DND-41 (cell line): ENCODE results near the gene PI4KA.

Experiments
- ATAC-seq: fragments of 200-7000 bp; cut with Tn5 transposase; 3 replicates; pipeline ENCODE4 v1.9.1; 2021; ENCODE audit warnings: low read depth; ENCODE audit not compliant: insufficient read depth
- DNase-seq: peaks from one replicate; pipeline ENCODE4 v3.0.0-alpha.2; 2020
- H2AFZ ChIP-seq: 2 replicates; pipeline ENCODE4 v1.6.0; 2012; ENCODE audit warnings: low read depth, low read length
- H3K27ac ChIP-seq: 2 replicates; pipeline ENCODE4 v1.5.1; 2012; ENCODE audit warnings: low read length, inconsistent platforms
- H3K27me3 ChIP-seq: fragments of 200-600 bp; sonication (generic); 2 replicates; pipeline ENCODE4 v1.6.0; 2012; ENCODE audit warnings: low read length, mild to moderate bottlenecking, inconsistent platforms; ENCODE audit not compliant: insufficient read depth, poor library complexity
- H3K36me3 ChIP-seq: 2 replicates; pipeline ENCODE4 v1.5.1; 2012; ENCODE audit warnings: low read length, inconsistent platforms; ENCODE audit not compliant: insufficient read depth
- H3K4me1 ChIP-seq: 2 replicates; pipeline ENCODE4 v1.5.1; 2012; ENCODE audit warnings: mild to moderate bottlenecking, low read length; ENCODE audit not compliant: insufficient read depth
- H3K4me2 ChIP-seq: 2 replicates; pipeline ENCODE4 v1.6.0; 2012; ENCODE audit warnings: mild to moderate bottlenecking, moderate library complexity, low read length, inconsistent platforms; ENCODE audit not compliant: insufficient read depth
- H3K4me3 ChIP-seq, 2 experiments: fragments of 200-600 bp in 1 of 2; shearing (Covaris generic) in 1 of 2; 2 replicates each; pipeline ENCODE4 v1.5.1; 2012 to 2016; ENCODE audit warnings: inconsistent platforms in 2 of 2, low read length in 2 of 2, mild to moderate bottlenecking in 2 of 2, low read depth in 1 of 2, moderate library complexity in 1 of 2
- H3K79me2 ChIP-seq: 2 replicates; pipeline ENCODE4 v1.6.0; 2012; ENCODE audit warnings: low read length, inconsistent platforms; ENCODE audit not compliant: insufficient read depth
- H3K9ac ChIP-seq: 2 replicates; pipeline ENCODE4 v1.6.0; 2012; ENCODE audit warnings: low read depth, mild to moderate bottlenecking, inconsistent platforms, low read length, moderate library complexity
- H3K9me3 ChIP-seq: 2 replicates; pipeline ENCODE4 v1.5.1; 2012; ENCODE audit warnings: low read length, moderate library complexity, mild to moderate bottlenecking, inconsistent platforms; ENCODE audit not compliant: insufficient read depth, severe bottlenecking
- H4K20me1 ChIP-seq: 2 replicates; pipeline ENCODE4 v1.6.0; 2012; ENCODE audit warnings: low read length; ENCODE audit not compliant: insufficient read depth
- EZH2 ChIP-seq: IDR thresholded peaks from 3 replicates; pipeline ENCODE4 v1.6.1; 2012; ENCODE audit warnings: borderline replicate concordance, low read depth, mild to moderate bottlenecking, moderate library complexity, low read length, inconsistent platforms; ENCODE audit not compliant: severe bottlenecking
- TF ChIP-seq, protein P1 (sequence below): IDR thresholded peaks from 2 replicates; pipeline ENCODE4 v1.5.1; 2012; ENCODE audit warnings: borderline replicate concordance, low read length, moderate library complexity, mild to moderate bottlenecking; ENCODE audit not compliant: poor library complexity, severe bottlenecking; ENCODE audit errors: extremely low read depth

Gene PI4KA

DNA sequence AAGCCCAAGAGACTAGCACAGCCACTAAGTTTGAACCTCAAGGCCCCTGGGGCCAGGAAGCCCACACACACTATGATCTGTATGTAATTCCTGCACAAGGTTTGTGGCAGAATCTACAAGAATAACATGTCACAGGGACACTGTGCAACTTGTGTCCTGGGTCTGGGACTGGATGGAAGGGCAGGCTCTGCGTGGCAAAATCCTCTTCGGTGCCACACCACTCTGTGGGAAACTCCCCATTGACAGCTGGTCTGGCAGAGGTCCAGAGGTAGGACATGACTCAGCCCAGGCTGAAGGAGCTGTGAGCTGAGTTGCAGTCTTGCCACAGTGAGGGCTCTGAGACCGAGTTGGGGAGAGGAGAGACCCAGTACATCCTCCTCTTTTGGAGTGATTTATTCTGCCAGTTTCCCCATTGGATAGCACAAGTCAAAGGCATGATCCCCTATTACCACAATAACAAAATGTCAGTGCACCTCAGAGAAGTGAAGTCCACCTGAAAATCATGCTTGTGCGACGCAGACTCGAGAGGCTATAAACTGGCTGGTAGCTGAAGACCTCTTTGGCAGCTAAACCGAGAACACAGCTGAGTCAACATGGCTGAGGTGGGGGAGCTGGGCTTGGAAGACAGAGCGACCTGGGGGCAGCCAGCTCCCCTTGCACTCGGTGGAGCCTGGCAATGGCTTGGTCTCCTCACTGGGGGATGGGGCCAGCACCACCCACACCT is 108.0 kb downstream of the PI4KA start:
- Histone ChIP-seq H3K9me3 (no peaks in the 10 kb centered on the region), H3K27ac (no peak overlapping the region), H4K20me1 (0 out of 2 replicates have a peak, but pooled peaks cover 5% of the 10 kb centered on the region), H3K4me1 (no peaks in the 10 kb centered on the region), H2AFZ (no peak overlapping the region), H3K9ac (no peak overlapping the region), H3K4me3 (no peak overlapping the region), H3K27me3 (no peaks in the 10 kb centered on the region), H3K36me3 (peaks cover 79% of the 10 kb centered on the region), H3K4me2 (no peak overlapping the region), H3K79me2 (no peaks in the 10 kb centered on the region)
- DNase-seq (no peak), ATAC-seq (no peak)
- TF ChIP-seq EZH2, result no peak
- TF ChIP-seq, protein P1, sequence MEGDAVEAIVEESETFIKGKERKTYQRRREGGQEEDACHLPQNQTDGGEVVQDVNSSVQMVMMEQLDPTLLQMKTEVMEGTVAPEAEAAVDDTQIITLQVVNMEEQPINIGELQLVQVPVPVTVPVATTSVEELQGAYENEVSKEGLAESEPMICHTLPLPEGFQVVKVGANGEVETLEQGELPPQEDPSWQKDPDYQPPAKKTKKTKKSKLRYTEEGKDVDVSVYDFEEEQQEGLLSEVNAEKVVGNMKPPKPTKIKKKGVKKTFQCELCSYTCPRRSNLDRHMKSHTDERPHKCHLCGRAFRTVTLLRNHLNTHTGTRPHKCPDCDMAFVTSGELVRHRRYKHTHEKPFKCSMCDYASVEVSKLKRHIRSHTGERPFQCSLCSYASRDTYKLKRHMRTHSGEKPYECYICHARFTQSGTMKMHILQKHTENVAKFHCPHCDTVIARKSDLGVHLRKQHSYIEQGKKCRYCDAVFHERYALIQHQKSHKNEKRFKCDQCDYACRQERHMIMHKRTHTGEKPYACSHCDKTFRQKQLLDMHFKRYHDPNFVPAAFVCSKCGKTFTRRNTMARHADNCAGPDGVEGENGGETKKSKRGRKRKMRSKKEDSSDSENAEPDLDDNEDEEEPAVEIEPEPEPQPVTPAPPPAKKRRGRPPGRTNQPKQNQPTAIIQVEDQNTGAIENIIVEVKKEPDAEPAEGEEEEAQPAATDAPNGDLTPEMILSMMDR, result no peak

DNA sequence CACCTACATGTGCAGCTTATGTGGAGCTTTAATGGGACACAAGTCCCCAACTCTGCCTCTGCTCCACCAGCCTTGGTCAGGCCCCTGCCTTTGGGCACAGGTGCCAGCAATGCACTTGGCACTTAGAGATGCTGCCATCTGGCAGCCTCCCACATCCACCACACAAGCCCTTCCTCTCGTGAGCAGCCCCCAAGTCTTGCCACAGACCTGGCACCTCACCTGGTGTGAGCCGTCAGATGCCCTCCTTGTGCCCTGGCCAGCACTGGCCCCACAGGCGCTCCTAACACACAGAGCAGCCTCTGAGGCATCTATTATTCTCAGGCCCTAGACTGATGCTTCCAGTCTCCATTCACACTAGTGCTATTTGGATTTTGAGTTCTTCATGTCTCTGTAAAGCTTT is 109.2 kb downstream of the PI4KA start:
- no peak overlapping the region for H3K9ac ChIP-seq
- no peak for DNase-seq
- H3K27ac ChIP-seq, result no peak overlapping the region
- no peak for TF ChIP-seq EZH2
- TF ChIP-seq, protein P1, result no peak
- no peaks in the 10 kb centered on the region for H3K79me2 ChIP-seq
- ATAC-seq, result no peak
- no peak overlapping the region for H2AFZ ChIP-seq
- 0 out of 2 replicates have a peak, but pooled peaks cover 5% of the 10 kb centered on the region for H4K20me1 ChIP-seq
- H3K9me3 ChIP-seq, result no peaks in the 10 kb centered on the region
- no peak overlapping the region for H3K4me2 ChIP-seq
- H3K27me3 ChIP-seq, result no peaks in the 10 kb centered on the region
- H3K4me1 ChIP-seq, result no peaks in the 10 kb centered on the region
- H3K36me3 ChIP-seq, result peaks cover 86% of the 10 kb centered on the region
- H3K4me3 ChIP-seq, result no peak overlapping the region

DNA sequence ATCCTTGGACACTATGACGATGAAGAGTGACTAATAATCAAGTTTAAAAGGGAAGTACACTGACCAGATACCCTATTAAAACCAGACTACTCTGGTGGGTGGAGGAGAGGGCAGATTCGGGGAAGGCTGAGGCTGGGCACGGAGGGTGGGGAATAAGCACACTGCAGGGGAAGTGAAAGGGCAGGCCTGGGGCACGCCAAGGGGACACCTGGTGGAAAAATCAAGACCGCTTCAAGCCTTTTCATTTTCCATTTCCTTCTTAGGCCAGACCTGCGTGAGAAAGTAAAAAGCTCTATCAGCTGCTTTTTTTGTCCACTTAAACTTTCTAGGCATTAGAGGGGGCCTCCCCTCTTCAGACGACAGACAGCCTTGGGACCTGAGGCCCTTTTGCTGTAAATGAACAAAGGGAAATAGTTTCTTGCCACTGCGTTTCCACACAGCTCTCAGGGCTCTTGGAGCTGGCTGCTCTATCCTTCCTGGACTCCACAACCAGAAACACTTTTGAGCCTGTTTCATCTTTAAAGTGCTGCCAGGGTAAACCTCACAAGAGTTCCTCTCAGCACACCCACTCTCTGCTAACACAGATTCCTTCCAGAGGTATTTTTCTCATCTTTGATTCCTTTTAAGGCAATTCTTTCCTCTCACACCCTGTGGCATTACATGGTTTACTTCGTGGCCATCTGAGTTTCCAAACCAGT is 109.7 kb downstream of the PI4KA start:
- Histone ChIP-seq H3K9me3 (no peaks in the 10 kb centered on the region), H3K79me2 (no peaks in the 10 kb centered on the region), H2AFZ (no peak overlapping the region), H3K36me3 (peaks cover 86% of the 10 kb centered on the region), H3K4me2 (no peak overlapping the region), H4K20me1 (0 out of 2 replicates have a peak, but pooled peaks cover 5% of the 10 kb centered on the region), H3K4me3 (no peak overlapping the region), H3K27me3 (no peaks in the 10 kb centered on the region), H3K9ac (no peak overlapping the region), H3K27ac (no peak overlapping the region), H3K4me1 (no peaks in the 10 kb centered on the region)
- TF ChIP-seq EZH2, result no peak
- TF ChIP-seq, protein P1, result no peak
- no peak for ATAC-seq
- no peak for DNase-seq
